GM12865 (cell line): ENCODE results near the gene CRIP3.

Experiments
- DNase-seq: peaks from one replicate; pipeline ENCODE4 v3.0.0; 2010; ENCODE audit warnings: low read depth
- H3K4me3 ChIP-seq: 2 replicates; pipeline ENCODE4 v1.5.1; 2011; ENCODE audit warnings: mild to moderate bottlenecking, low read depth, low read length, control low read depth
- CTCF ChIP-seq: IDR thresholded peaks from 2 replicates; pipeline ENCODE4 v1.5.1; 2011; ENCODE audit warnings: low read length, control low read depth, low read depth, inconsistent platforms; ENCODE audit not compliant: insufficient read depth; ENCODE audit errors: missing control alignments

CRIP3 gene

GRCh38 chr6:43274127-43274915 lies 34.3 kb downstream of the CRIP3 start:
- TF ChIP-seq CTCF = no peak
- DNase-seq = no peak
- no peak overlapping the region for H3K4me3 ChIP-seq

GRCh38 chr6:43273707-43274106 lies 34.9 kb downstream of the CRIP3 start:
- TF ChIP-seq CTCF = no peak
- H3K4me3 ChIP-seq = no peak overlapping the region
- DNase-seq = peak; percentile 23

- H3K4me3 ChIP-seq = no peak overlapping the region
- DNase-seq = no peak
- no peak for TF ChIP-seq CTCF
Observed at GRCh38 chr6:43271944-43272343, 36.7 kb downstream of the CRIP3 start.

GRCh38 chr6:43271103-43271815 lies 37.4 kb downstream of the CRIP3 start:
- peak; percentile 47 for DNase-seq

GRCh38 chr6:43269273-43270007 lies 39.2 kb downstream of the CRIP3 start:
- no peak for TF ChIP-seq CTCF
- DNase-seq = no peak
- H3K4me3 ChIP-seq = peak overlapping the region; percentile 11; the same call in 1 of the 2 replicates

More at GRCh38 chr6:43271103-43271815, 37.4 kb downstream of the CRIP3 start:
- H3K4me3 ChIP-seq = no peak overlapping the region
- TF ChIP-seq CTCF = no peak

- no peak for DNase-seq
- TF ChIP-seq CTCF = no peak
- no peak overlapping the region for H3K4me3 ChIP-seq
Observed at GRCh38 chr6:43268782-43269272, 39.8 kb downstream of the CRIP3 start.
